ENCODE data around the gene ZNF32.

Gene ZNF32

GRCh38 chr10:43595739-43596298 lies 52.9 kb downstream of the ZNF32 start:
- TF ChIP-seq CTCF (IDR thresholded peaks at IDR 0.05; ENCODE audit: insufficient read depth, low read length) (no peak), SPI1 (IDR thresholded peaks at IDR 0.05; ENCODE audit: borderline replicate concordance, low read depth) (no peak), REST (IDR thresholded peaks at IDR 0.05; ENCODE audit: insufficient replicate concordance, low read depth) (no peak)
- DNase-seq (ENCODE audit: low read depth in 1 of 2, low spot score in 1 of 2): no peak
- H3K27me3 ChIP-seq (ENCODE audit: insufficient read depth, poor library complexity, severe bottlenecking): no peaks in the 10 kb centered on the region
- H3K4me3 ChIP-seq (replicated peaks; ENCODE audit: insufficient read depth, low read length): no peak overlapping the region
- no peak overlapping the region for H3K27ac ChIP-seq (replicated peaks)

GRCh38 chr10:43594944-43595589 lies 53.6 kb downstream of the ZNF32 start:
- Histone ChIP-seq H3K4me3 (replicated peaks; ENCODE audit: insufficient read depth, low read length) (no peak overlapping the region), H3K27ac (replicated peaks) (no peak overlapping the region), H3K27me3 (ENCODE audit: insufficient read depth, poor library complexity, severe bottlenecking) (no peaks in the 10 kb centered on the region)
- no peak for DNase-seq (ENCODE audit: low read depth in 1 of 2, low spot score in 1 of 2)
- TF ChIP-seq CTCF (IDR thresholded peaks at IDR 0.05; ENCODE audit: insufficient read depth, low read length) (no peak), POLR2AphosphoS5 (IDR thresholded peaks at IDR 0.05; ENCODE audit: low read depth) (no peak), REST (IDR thresholded peaks at IDR 0.05; ENCODE audit: insufficient replicate concordance, low read depth) (no peak), SPI1 (IDR thresholded peaks at IDR 0.05; ENCODE audit: borderline replicate concordance, low read depth) (no peak), GABPA (IDR thresholded peaks at IDR 0.05; ENCODE audit: low read depth) (no peak)
